Common myeloid progenitor, CD34-positive (primary cell): ENCODE data around the gene TBCD.

ENCODE experiments used
- CTCF ChIA-PET: fragments of 350-600 bp; sonication (Branson Sonifier 250); formaldehyde crosslinking; loops from one replicate; lab custom pipeline; 2021; ENCODE audit warnings: antibody characterized with exemption; lab: Charles Lee
- POLR2A ChIA-PET: fragments of 350-600 bp; sonication (Branson Sonifier 250); formaldehyde crosslinking; loops from one replicate; lab custom pipeline; 2021; ENCODE audit warnings: antibody characterized with exemption; lab: Charles Lee
- DNase-seq, 3 donors: peaks; one replicate each; pipeline versions ENCODE4 v3.0.0 to v3.0.0-alpha.2; 2013
- H3K27ac ChIP-seq, 2 experiments: 1 replicate in 1 of 2; 2 replicates in 1 of 2; pipeline ENCODE4 v1.7.0; 2013; ENCODE audit warnings: inconsistent platforms in 2 of 2, low read length in 2 of 2, mild to moderate bottlenecking in 2 of 2, low read depth in 1 of 2, moderate library complexity in 1 of 2; ENCODE audit not compliant: severe bottlenecking in 2 of 2, insufficient read depth in 1 of 2, poor library complexity in 1 of 2
- H3K27me3 ChIP-seq, 5 experiments: replicated peaks in 2 of 5; 1 replicate in 3 of 5; 2 replicates in 2 of 5; pipeline versions ENCODE4 v1.6.1 to v1.7.0; 2013; ENCODE audit warnings: low read length in 4 of 5, mild to moderate bottlenecking in 2 of 5, moderate library complexity in 2 of 5, inconsistent platforms in 1 of 5; ENCODE audit not compliant: insufficient read depth in 5 of 5, control insufficient read depth in 4 of 5
- H3K36me3 ChIP-seq, 4 experiments: 1 replicate in 2 of 4; 2 replicates in 2 of 4; pipeline versions ENCODE4 v1.6.1 to v1.7.0; 2013; ENCODE audit warnings: low read length in 3 of 4, control low read depth in 1 of 4, mild to moderate bottlenecking in 1 of 4; ENCODE audit not compliant: control insufficient read depth in 4 of 4, insufficient read depth in 4 of 4
- H3K4me1 ChIP-seq, 4 experiments: 1 replicate in 3 of 4; 2 replicates in 1 of 4; pipeline versions ENCODE4 v1.6.1 to v1.7.1; 2013; ENCODE audit warnings: low read length in 3 of 4, mild to moderate bottlenecking in 3 of 4, control low read depth in 1 of 4, inconsistent platforms in 1 of 4, moderate library complexity in 1 of 4; ENCODE audit not compliant: control insufficient read depth in 4 of 4, insufficient read depth in 4 of 4; ENCODE audit errors: control extremely low read depth in 1 of 4
- H3K4me3 ChIP-seq, 7 experiments: 1 replicate in 4 of 7; 2 replicates in 3 of 7; pipeline versions ENCODE4 v1.5.1 to v1.7.0; 2013; ENCODE audit warnings: mild to moderate bottlenecking in 7 of 7, low read length in 6 of 7, moderate library complexity in 6 of 7, inconsistent platforms in 2 of 7, low read depth in 2 of 7, control low read depth in 1 of 7; ENCODE audit not compliant: insufficient read depth in 4 of 7, control insufficient read depth in 1 of 7; ENCODE audit errors: extremely low read depth in 1 of 7
- H3K9me3 ChIP-seq, 5 experiments: 1 replicate in 4 of 5; 2 replicates in 1 of 5; pipeline versions ENCODE4 v1.6.1 to v1.7.1; 2013; ENCODE audit warnings: low read length in 4 of 5, mild to moderate bottlenecking in 2 of 5, inconsistent platforms in 1 of 5, low read depth in 1 of 5, moderate library complexity in 1 of 5; ENCODE audit not compliant: control insufficient read depth in 4 of 5, insufficient read depth in 2 of 5; ENCODE audit errors: control extremely low read depth in 1 of 5
- WGBS: methylation state at CpG from one replicate; pipeline ENCODE4 v1.1.5; 2013; ENCODE audit not compliant: insufficient coverage; 5-methylcytosine and 5-hydroxymethylcytosine counted together

TBCD gene

GRCh38 chr17:82804442-82805191 is 52.8 kb downstream of the TBCD start:
- WGBS, result 96% methylated on average over 23 of the region's 27 CpGs
- Histone ChIP-seq H3K36me3 (peaks cover 0 to 41% (median 24%) of the 10 kb centered on the region in 4 experiments), H3K27me3 (no peaks in the 10 kb centered on the region), H3K4me3 (no peak overlapping the region), H3K4me1 (no peaks in the 10 kb centered on the region), H3K9me3 (no peaks in the 10 kb centered on the region), H3K27ac (no peak overlapping the region)
- CTCF ChIA-PET, result interaction anchor here (0.5 to 1.4 kb wide), 2 partner anchors 10 to 55 kb away, joined by 3 to 4 read pairs; no protein-coding TSS in a partner anchor
- no peak for DNase-seq
- POLR2A ChIA-PET, result no interaction called here

DNA sequence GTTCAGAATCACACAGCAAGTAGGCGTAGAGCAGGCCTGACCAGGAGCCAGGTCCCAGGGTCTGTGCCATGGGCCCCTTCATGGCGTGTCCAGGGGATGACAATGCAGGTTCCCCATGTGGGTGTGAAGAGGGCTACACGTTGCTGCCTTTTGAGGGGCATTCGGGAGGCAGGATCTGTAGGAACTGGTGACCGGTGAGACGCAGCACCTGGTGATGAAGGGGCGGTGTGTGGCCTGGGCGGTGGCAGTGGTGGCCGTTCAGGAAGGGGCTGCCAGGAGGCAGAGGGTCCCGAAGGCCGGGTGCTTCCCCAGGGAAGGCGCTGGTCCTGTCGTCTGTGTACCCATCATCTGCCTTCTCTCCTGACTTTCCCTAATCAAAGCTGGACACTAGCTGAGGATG is 53.4 kb downstream of the TBCD start:
- Histone ChIP-seq H3K36me3 (peaks cover 0 to 39% (median 21%) of the 10 kb centered on the region in 4 experiments), H3K4me3 (no peak overlapping the region), H3K9me3 (no peaks in the 10 kb centered on the region), H3K27me3 (no peaks in the 10 kb centered on the region), H3K27ac (no peak overlapping the region), H3K4me1 (no peaks in the 10 kb centered on the region)
- over 99% methylated on average over 13 of the region's 13 CpGs for WGBS
- ChIA-PET CTCF (interaction anchor here (1.4 kb wide), 1 partner anchor 9 kb away, joined by 4 read pairs; no protein-coding TSS in a partner anchor), POLR2A (no interaction called here)
- DNase-seq, result no peak

- no peak for DNase-seq
- 98% methylated on average over 16 of the region's 19 CpGs for WGBS
- POLR2A ChIA-PET, result no interaction called here
- Histone ChIP-seq H3K4me3 (no peak overlapping the region), H3K36me3 (peaks cover 3 to 39% (median 22%) of the 10 kb centered on the region in 4 experiments), H3K4me1 (no peaks in the 10 kb centered on the region), H3K27ac (no peak overlapping the region), H3K9me3 (no peaks in the 10 kb centered on the region), H3K27me3 (no peaks in the 10 kb centered on the region)
- CTCF ChIA-PET, result interaction anchor here (1.4 kb wide), 1 partner anchor 9 kb away, joined by 4 read pairs; no protein-coding TSS in a partner anchor
Measured at GRCh38 chr17:82805823-82806222, 54.0 kb downstream of the TBCD start.

DNA sequence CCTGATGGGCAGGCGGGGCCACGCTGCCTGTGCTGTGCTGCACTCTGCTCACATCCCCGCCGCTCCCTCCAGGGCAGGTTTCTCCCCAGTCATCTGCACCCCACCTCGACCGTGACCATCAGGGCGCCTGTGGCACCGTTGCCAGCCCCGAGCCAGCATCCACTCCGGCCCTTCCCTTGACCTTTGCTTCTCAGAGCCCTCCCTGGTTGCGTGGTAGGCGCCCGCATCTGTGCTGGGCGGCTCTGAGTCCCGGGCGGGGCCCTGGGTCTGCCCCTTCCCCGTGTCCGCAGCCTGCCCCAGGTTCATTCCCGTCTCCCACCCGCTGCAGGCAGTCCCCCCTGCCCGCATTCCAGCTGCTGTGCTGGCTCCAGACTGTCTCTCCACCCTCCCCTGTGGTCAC is 54.8 kb downstream of the TBCD start:
- CTCF ChIA-PET, result interaction anchor here (1.2 to 1.5 kb wide), 2 partner anchors 32 to 52 kb away, joined by 3 to 5 read pairs; no protein-coding TSS in a partner anchor
- H3K4me1 ChIP-seq, result no peaks in the 10 kb centered on the region
- H3K9me3 ChIP-seq, result no peaks in the 10 kb centered on the region
- H3K27ac ChIP-seq, result no peak overlapping the region
- no peak overlapping the region for H3K4me3 ChIP-seq
- 99% methylated on average over 21 of the region's 21 CpGs for WGBS
- DNase-seq, result no peak
- H3K27me3 ChIP-seq, result no peaks in the 10 kb centered on the region
- peaks cover 3 to 46% (median 24%) of the 10 kb centered on the region in 4 experiments for H3K36me3 ChIP-seq
- POLR2A ChIA-PET, result no interaction called here

DNA sequence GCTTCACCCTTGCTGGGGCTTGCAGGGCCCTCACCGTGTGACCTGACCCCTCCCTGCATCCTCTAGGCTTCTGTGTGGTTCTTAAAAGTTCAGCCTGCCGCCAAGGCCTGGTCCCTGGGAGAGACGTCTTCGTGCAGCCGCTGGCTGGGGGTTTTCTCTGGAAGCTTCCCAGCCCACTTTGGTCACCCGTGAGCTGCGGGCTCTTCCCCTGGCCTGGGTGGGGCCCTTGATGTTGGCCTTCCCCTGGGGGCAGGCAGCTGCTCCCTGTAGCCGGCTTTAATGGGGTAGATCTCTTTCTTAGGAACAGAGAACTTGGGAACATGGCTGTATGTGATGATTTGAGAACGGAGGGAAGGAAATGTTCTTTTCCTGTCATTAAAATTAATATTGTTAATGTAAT is 55.2 kb downstream of the TBCD start:
- H3K36me3 ChIP-seq, result peaks cover 3 to 51% (median 27%) of the 10 kb centered on the region in 4 experiments
- H3K9me3 ChIP-seq, result no peaks in the 10 kb centered on the region
- no peaks in the 10 kb centered on the region for H3K4me1 ChIP-seq
- H3K27ac ChIP-seq, result no peak overlapping the region
- WGBS, result 94% methylated on average over 7 of the region's 9 CpGs
- no peak for DNase-seq
- no peak overlapping the region for H3K4me3 ChIP-seq
- H3K27me3 ChIP-seq, result no peaks in the 10 kb centered on the region
- ChIA-PET CTCF (interaction anchor here (1.2 to 1.5 kb wide), 2 partner anchors 31 to 51 kb away, joined by 3 to 5 read pairs; no protein-coding TSS in a partner anchor), POLR2A (no interaction called here)

DNA sequence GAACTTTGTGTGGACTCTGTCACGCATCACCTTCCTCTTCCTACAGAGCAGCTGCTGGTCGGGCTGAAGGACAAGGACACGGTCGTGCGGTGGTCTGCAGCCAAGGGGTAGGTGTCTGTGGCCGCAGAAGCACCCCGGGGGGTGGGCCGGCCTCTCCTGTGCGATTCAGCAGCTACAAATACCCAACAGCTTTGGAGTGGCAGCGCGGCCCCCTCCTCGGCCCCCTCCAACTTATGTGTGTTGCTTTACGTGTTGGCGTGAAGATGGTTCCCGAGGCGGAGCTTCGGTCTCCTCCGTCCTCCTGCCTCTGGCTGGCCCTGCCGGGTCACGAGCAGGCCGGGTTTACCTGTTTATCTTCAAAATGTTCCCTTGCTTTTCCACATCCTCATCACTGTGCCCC is 55.7 kb downstream of the TBCD start:
- POLR2A ChIA-PET, result no interaction called here
- H3K27me3 ChIP-seq, result no peaks in the 10 kb centered on the region
- no peaks in the 10 kb centered on the region for H3K4me1 ChIP-seq
- H3K9me3 ChIP-seq, result no peaks in the 10 kb centered on the region
- CTCF ChIA-PET, result interaction anchor here (1.2 to 1.5 kb wide), 2 partner anchors 31 to 51 kb away, joined by 3 to 5 read pairs; no protein-coding TSS in a partner anchor
- 97% methylated on average over 16 of the region's 21 CpGs for WGBS
- peaks cover 3 to 54% (median 28%) of the 10 kb centered on the region in 4 experiments for H3K36me3 ChIP-seq
- H3K27ac ChIP-seq, result no peak overlapping the region
- no peak for DNase-seq
- H3K4me3 ChIP-seq, result no peak overlapping the region

- CTCF ChIA-PET, result interaction anchor here (1.2 to 1.5 kb wide), 2 partner anchors 30 to 50 kb away, joined by 3 to 5 read pairs; no protein-coding TSS in a partner anchor
- POLR2A ChIA-PET, result no interaction called here
- WGBS, result 97% methylated on average over 8 of the region's 8 CpGs
- no peak for DNase-seq
- Histone ChIP-seq H3K36me3 (peaks cover 3 to 54% (median 28%) of the 10 kb centered on the region in 4 experiments), H3K4me3 (no peak overlapping the region), H3K4me1 (no peaks in the 10 kb centered on the region), H3K27ac (no peak overlapping the region), H3K27me3 (no peaks in the 10 kb centered on the region), H3K9me3 (no peaks in the 10 kb centered on the region)
Measured at GRCh38 chr17:82808006-82808405, 56.1 kb downstream of the TBCD start.
